ENCODE measurements around the gene KPNA1. TPM values are rescaled to one million over a fixed set of nuclear protein-coding genes. Genes with fewer than 3 reads are reported as not detected.

KPNA1 gene
- total and polyA plus RNA-seq, 7 donors: 9.6 to 50.1 (median 34.9) TPM

GRCh38 chr3:122555275-122556071 is 40.7 kb upstream of the KPNA1 start:
- no peak overlapping the region for H3K4me3 ChIP-seq
- no peaks in the 10 kb centered on the region for H3K27me3 ChIP-seq
- TF ChIP-seq POLR2A (IDR thresholded peaks at IDR 0.05): no peak
- TF ChIP-seq EP300 (IDR thresholded peaks at IDR 0.05): peak in 1 of 4 donors; percentile 64
- peak in 3 of 4 donors; percentile 52 to 71 (median 69) for TF ChIP-seq POLR2AphosphoS5 (IDR thresholded peaks at IDR 0.05)
- peaks cover 0 to 32% (median 15%) of the 10 kb centered on the region in 4 donors for H3K4me1 ChIP-seq
- no peak for DNase-seq
- H3K36me3 ChIP-seq: peaks cover 11 to 87% (median 34%) of the 10 kb centered on the region in 4 donors
- 95 to 96% methylated on average over 6 of the region's 6 CpGs for WGBS, 2 donors
- H3K9me3 ChIP-seq: no peaks in the 10 kb centered on the region
- peak overlapping the region in 3 of 4 donors; percentile 43 to 75 (median 67) for H3K27ac ChIP-seq
- intact Hi-C loops (cut with DNase I): loop anchor here (5.0 to 10.0 kb wide), 2 partner anchors 101 to 163 kb away; no protein-coding TSS in a partner anchor

DNA sequence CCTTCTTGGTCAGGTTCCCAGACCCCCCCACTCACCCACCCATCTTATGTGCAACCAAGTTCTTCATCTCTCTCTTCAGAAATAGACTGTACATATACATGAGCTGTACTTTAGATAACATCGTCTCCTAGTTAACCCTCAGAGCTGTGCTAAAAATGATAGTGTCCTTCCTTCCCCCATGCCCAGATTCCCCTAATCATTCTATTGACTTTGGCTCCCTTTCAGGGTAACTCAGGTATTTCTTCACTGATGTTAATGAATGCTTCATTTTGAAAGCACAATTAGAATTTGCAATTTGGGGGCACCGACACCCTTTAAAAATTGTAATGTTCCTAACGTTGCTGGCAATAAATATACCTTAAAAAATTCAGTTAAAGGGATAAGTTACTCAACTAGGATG is 38.4 kb upstream of the KPNA1 start:
- WGBS, 2 donors: 74 to 83% methylated on average over 3 of the region's 3 CpGs
- Histone ChIP-seq H3K27me3 (no peaks in the 10 kb centered on the region), H3K27ac (no peak overlapping the region), H3K9me3 (no peaks in the 10 kb centered on the region), H3K4me3 (no peak overlapping the region), H3K4me1 (peaks cover 0 to 32% (median 12%) of the 10 kb centered on the region in 4 donors), H3K36me3 (peaks cover 16 to 91% (median 37%) of the 10 kb centered on the region in 4 donors)
- intact Hi-C loops (cut with DNase I): loop anchor here (10.0 kb wide), 1 partner anchor 98 kb away; no protein-coding TSS in a partner anchor
- no peak for DNase-seq
- TF ChIP-seq, protein P1, sequence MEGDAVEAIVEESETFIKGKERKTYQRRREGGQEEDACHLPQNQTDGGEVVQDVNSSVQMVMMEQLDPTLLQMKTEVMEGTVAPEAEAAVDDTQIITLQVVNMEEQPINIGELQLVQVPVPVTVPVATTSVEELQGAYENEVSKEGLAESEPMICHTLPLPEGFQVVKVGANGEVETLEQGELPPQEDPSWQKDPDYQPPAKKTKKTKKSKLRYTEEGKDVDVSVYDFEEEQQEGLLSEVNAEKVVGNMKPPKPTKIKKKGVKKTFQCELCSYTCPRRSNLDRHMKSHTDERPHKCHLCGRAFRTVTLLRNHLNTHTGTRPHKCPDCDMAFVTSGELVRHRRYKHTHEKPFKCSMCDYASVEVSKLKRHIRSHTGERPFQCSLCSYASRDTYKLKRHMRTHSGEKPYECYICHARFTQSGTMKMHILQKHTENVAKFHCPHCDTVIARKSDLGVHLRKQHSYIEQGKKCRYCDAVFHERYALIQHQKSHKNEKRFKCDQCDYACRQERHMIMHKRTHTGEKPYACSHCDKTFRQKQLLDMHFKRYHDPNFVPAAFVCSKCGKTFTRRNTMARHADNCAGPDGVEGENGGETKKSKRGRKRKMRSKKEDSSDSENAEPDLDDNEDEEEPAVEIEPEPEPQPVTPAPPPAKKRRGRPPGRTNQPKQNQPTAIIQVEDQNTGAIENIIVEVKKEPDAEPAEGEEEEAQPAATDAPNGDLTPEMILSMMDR (IDR thresholded peaks at IDR 0.05): no peak
- TF ChIP-seq POLR2AphosphoS5 (IDR thresholded peaks at IDR 0.05) (no peak), POLR2A (IDR thresholded peaks at IDR 0.05) (no peak), EP300 (IDR thresholded peaks at IDR 0.05) (no peak)

GRCh38 chr3:122548619-122549018 is 33.9 kb upstream of the KPNA1 start:
- peaks cover 17 to 96% (median 37%) of the 10 kb centered on the region in 4 donors for H3K36me3 ChIP-seq
- no peaks in the 10 kb centered on the region for H3K9me3 ChIP-seq
- intact Hi-C loops (cut with DNase I): no loop called here
- no peak overlapping the region for H3K27ac ChIP-seq
- TF ChIP-seq POLR2AphosphoS5 (IDR thresholded peaks at IDR 0.05): no peak
- no peak for TF ChIP-seq POLR2A (IDR thresholded peaks at IDR 0.05)
- TF ChIP-seq, protein P1 (IDR thresholded peaks at IDR 0.05): no peak
- TF ChIP-seq EP300 (IDR thresholded peaks at IDR 0.05): no peak
- H3K27me3 ChIP-seq: no peaks in the 10 kb centered on the region
- WGBS, 2 donors: 94 to 99% methylated on average over 1 of the region's 1 CpG
- no peak overlapping the region for H3K4me3 ChIP-seq
- no peak for DNase-seq
- H3K4me1 ChIP-seq: peaks cover 0 to 1% (median under 1%) of the 10 kb centered on the region in 4 donors

DNA sequence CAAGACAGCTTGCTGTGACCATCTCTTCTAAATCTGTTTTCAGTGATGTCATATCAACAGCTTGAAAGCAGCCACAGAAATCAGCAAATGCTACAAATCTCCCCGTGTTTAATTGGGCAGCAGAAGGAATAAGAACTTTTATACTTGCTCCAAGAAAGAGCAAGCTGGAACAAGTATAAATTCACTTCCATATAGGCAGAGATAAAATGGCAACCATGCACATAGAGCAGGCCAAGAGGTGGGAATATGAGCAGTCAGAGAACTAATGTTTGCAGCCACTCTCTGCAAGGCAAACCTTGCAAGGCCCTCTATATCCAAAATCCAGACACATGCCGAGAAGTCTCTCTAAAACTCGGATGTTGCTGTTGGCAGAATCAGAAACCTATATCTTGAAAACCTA is 33.3 kb upstream of the KPNA1 start:
- 93 to 94% methylated on average over 3 of the region's 3 CpGs for WGBS, 2 donors
- H3K4me1 ChIP-seq: no peaks in the 10 kb centered on the region
- H3K27me3 ChIP-seq: no peaks in the 10 kb centered on the region
- no peak overlapping the region for H3K4me3 ChIP-seq
- intact Hi-C loops (cut with DNase I): no loop called here
- no peak overlapping the region for H3K27ac ChIP-seq
- no peaks in the 10 kb centered on the region for H3K9me3 ChIP-seq
- TF ChIP-seq POLR2A (IDR thresholded peaks at IDR 0.05) (no peak), EP300 (IDR thresholded peaks at IDR 0.05) (no peak), POLR2AphosphoS5 (IDR thresholded peaks at IDR 0.05) (no peak)
- TF ChIP-seq, protein P1 (IDR thresholded peaks at IDR 0.05): no peak
- no peak for DNase-seq
- peaks cover 17 to 96% (median 37%) of the 10 kb centered on the region in 4 donors for H3K36me3 ChIP-seq

DNA sequence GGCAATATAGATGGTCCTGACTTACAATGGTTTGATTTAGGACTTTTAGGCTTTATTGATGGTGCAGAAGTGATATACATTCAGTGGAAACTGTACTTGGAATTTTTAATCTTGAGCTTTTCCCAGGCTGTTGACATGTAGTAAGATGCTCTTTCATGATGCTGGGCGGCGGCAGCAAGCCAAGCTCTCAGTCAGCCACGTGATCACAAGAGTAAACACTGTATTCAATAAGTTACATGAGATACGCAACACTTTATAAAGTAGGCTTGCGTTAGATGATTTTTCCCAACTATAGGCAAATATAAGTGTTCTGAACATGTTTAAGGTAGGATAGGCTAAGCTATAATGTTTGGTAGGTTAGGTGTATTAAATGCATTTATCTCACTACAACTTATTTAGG is 31.4 kb upstream of the KPNA1 start:
- 91 to 93% methylated on average over 5 of the region's 5 CpGs for WGBS, 2 donors

More for the DNA sequence above, 31.4 kb upstream of the KPNA1 start:
- TF ChIP-seq POLR2A (IDR thresholded peaks at IDR 0.05) (no peak), EP300 (IDR thresholded peaks at IDR 0.05) (no peak), POLR2AphosphoS5 (IDR thresholded peaks at IDR 0.05) (no peak)
- TF ChIP-seq, protein P1 (IDR thresholded peaks at IDR 0.05): no peak
- Histone ChIP-seq H3K27ac (no peak overlapping the region), H3K27me3 (no peaks in the 10 kb centered on the region), H3K9me3 (no peaks in the 10 kb centered on the region), H3K36me3 (peaks cover 17 to 95% (median 29%) of the 10 kb centered on the region in 4 donors), H3K4me3 (no peak overlapping the region), H3K4me1 (no peaks in the 10 kb centered on the region)
- intact Hi-C loops (cut with DNase I): no loop called here
- no peak for DNase-seq
